ENCODE results near the gene CANX. TPM values are rescaled to one million over a fixed set of nuclear protein-coding genes. Genes with fewer than 3 reads are reported as not detected.

Gene CANX
- total RNA-seq, 1 donor from 2014 or later = 375 TPM

DNA sequence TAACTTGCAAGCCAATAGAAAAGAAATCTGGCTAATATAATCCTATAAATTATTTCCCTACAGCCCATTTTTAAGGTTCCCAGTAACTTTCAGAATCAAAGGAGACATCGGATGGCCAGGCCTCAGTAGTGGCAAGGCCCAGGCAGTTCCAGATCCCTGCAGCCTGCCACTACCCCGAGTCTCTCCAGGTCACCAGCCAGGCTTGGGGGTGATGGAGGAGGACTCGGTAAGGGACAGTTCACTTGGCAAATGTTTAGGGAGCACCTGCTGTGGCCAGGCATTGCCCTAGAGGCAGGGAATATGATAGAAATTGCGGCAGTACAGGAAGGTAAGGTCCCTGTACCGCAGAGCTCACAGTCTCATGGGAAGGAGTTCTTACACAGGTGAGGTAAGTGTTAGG lies 79.8 kb downstream of the CANX start:
- no peak for ATAC-seq

DNA sequence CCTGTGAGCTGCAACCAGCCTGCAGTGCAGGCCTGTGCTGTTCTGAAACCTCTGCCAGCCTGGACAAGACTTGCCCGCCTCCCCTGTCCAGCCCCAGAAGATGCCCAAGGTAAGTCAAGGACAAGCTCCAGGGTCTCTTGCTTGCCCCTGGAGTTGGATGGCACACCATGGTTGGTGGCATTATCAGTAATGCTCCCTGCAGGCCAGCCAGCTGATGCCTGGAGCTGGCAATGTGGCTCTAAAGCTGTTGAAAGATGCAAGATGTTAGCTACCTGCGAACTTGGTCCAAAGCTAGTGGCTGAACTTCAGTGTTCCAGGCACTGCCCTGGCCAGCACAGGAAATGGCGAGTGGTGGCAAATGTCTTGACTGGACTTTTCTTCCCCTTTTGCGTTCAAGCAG lies 81.1 kb downstream of the CANX start:
- no peak for ATAC-seq

GRCh38 chr5:179780362-179780761 lies 81.6 kb downstream of the CANX start:
- ATAC-seq = no peak

Other genes starting within 250 kb of the CANX start
- 30.6 TPM for gene RUFY1, start 148.4 kb upstream of the CANX start, total RNA-seq
- 268 TPM for gene HNRNPH1, start 75.3 kb upstream of the CANX start, total RNA-seq
- not detected for gene CBY3, start 17.9 kb upstream of the CANX start, total RNA-seq
- 15.4 TPM for gene MAML1, start 33.9 kb downstream of the CANX start, total RNA-seq
- 5.1 TPM for gene LTC4S, start 95.0 kb downstream of the CANX start, total RNA-seq
- 72.1 TPM for gene MGAT4B, start 107.9 kb downstream of the CANX start, total RNA-seq
- gene SQSTM1, start 121.9 kb downstream of the CANX start, total RNA-seq = 126 TPM
- 8.3 TPM for gene MRNIP, start 159.8 kb downstream of the CANX start, total RNA-seq
- gene TBC1D9B, start 208.9 kb downstream of the CANX start, total RNA-seq = 66.3 TPM

Measured in esophagus mucosa (tissue), 1 donor.